ENCODE results near the gene SHISA3.

Gene SHISA3

DNA sequence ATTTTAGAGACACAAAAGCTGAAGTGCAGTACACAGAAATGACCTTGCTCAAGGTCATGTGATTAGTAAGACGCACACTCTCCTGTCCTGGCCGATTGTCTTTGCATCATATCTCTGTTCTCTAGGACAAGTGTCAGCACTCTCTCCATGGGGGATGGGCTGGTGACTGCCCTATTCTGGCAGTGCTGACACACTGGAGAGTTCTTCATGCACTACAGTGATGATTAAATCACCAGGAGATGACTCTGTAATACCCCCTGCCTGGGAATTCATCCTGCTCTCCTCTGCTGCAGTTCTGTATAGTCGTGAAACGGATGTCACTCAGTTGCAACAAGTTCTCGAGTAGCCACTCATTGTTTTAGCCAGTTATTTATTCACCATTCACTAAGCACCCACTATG, 5.3 kb upstream of the SHISA3 start:
- no peak for DNase-seq (ENCODE audit: low read depth, low spot score)

DNA sequence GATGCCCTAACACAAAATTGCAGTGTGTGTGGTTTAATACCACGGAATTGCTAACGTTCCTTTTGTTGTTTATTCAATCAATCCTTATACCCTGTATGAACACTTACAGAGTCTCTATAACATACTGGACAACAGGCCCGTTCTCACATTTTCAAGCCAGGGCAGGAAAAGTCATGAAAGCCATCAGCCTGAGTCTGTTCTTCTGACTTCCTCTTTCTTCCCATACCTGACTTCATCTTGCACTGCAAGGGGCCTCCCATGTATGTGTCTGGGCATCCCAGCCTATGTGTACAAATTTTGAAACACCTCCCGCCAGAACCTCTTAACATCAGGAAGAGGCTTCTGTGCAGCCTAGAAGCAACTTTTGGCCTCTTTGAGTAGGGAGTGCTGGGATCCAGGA, 4.9 kb upstream of the SHISA3 start:
- no peak for DNase-seq (ENCODE audit: low read depth, low spot score)

- no peak for DNase-seq (ENCODE audit: low read depth, low spot score)
Measured at GRCh38 chr4:42395595-42395994, 1.7 kb upstream of the SHISA3 start.

GRCh38 chr4:42396361-42396751, 932 bp upstream of the SHISA3 start:
- DNase-seq (ENCODE audit: low read depth, low spot score): no peak

GRCh38 chr4:42397635-42398170, 415 bp downstream of the SHISA3 start:
- no peak for DNase-seq (ENCODE audit: low read depth, low spot score)

- peak; percentile 71 for DNase-seq (ENCODE audit: low read depth, low spot score)
Measured at GRCh38 chr4:42398171-42398870, 1.0 kb downstream of the SHISA3 start.

GRCh38 chr4:42398871-42399331, 1.6 kb downstream of the SHISA3 start:
- no peak for DNase-seq (ENCODE audit: low read depth, low spot score)

GRCh38 chr4:42399393-42399792, 2.1 kb downstream of the SHISA3 start:
- peak; percentile 44 for DNase-seq (ENCODE audit: low read depth, low spot score)

- peak; percentile 27 for DNase-seq (ENCODE audit: low read depth, low spot score)
Measured at GRCh38 chr4:42401171-42401570, 3.9 kb downstream of the SHISA3 start.

- peak; percentile 16 for DNase-seq (ENCODE audit: low read depth, low spot score)
Measured at GRCh38 chr4:42404001-42404400, 6.7 kb downstream of the SHISA3 start.

GRCh38 chr4:42410446-42410845, 13.2 kb downstream of the SHISA3 start:
- DNase-seq (ENCODE audit: low read depth, low spot score): no peak

DNA sequence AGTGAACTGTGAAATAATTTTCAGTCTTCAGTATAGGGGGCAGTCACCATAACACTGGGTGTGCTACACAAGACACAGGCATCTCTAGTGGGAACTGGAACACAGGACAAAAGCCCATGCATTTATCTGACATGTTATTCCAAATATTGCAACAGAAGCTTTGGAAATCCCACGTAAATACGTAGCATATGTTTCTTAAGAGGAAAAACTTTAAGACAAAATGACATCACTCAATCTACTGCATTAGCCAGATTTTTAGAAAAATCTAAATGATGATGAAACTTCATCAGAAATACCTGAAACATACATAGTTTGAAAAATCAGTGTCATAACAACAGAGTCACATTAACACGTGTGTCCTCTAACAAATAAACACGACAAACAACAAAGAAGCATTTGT, 14.5 kb downstream of the SHISA3 start:
- DNase-seq (ENCODE audit: low read depth, low spot score): no peak

GRCh38 chr4:42412251-42412650, 15.0 kb downstream of the SHISA3 start:
- no peak for DNase-seq (ENCODE audit: low read depth, low spot score)

DNA sequence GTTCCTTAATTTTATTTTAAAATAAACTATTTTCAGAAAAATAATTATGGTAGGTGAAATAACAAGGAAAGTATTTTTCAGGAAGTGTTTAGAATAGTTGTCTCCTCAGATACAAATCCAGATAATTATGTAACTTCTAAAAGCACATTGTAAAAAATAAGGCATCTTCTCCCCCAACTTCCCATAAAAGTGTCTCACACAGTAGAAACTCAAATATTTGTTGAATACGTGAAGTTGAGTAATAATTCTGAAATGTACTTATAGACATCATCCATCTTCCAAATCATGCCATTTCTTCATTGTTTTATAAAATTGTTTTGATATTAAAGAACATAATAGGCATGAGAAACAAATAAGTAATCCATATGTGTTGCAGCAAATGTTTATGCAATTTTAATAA, 18.0 kb downstream of the SHISA3 start:
- no peak for DNase-seq (ENCODE audit: low read depth, low spot score)

- no peak for DNase-seq (ENCODE audit: low read depth, low spot score)
Measured at GRCh38 chr4:42416017-42416416, 18.7 kb downstream of the SHISA3 start.

DNA sequence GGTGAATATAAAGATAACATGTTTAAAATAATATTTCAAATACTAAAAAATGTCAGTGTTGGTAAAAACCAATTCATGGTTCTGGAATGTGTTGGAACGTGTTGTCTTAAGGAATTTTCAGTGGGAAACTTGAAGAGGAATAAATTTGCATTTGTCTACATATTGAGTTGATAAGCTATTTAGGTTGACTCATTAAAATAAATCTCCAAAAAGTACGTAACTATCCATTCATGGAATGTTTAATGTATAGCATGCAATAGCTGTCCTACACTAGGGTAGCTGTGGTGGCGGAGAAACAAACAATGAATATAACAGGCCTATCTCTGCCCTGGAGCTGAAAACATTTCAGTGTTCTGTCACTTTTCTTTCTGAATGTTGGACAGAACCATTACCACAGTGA, 20.3 kb downstream of the SHISA3 start:
- DNase-seq (ENCODE audit: low read depth, low spot score): no peak

DNA sequence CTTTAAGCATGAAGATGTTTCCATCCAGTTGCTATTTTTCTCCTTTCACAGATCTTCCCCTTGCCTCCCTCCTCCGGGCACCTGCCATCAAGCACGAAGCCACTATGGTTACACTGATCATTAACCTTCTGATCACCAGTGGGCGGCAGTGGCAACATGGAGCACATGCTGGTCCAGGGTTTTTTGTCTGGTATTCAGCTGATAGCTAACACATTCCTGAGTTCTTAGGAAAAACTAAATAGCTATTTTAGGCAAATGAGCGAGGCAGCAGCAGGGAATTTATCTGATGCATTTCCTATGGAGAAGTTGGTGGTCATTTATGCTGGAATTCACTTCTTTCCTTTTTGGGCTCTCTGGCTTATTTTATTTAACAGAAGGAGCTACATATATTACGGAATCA, 22.9 kb downstream of the SHISA3 start:
- no peak for DNase-seq (ENCODE audit: low read depth, low spot score)

GRCh38 chr4:42425146-42426065, 28.1 kb downstream of the SHISA3 start:
- DNase-seq (ENCODE audit: low read depth, low spot score): peak; percentile 17

DNA sequence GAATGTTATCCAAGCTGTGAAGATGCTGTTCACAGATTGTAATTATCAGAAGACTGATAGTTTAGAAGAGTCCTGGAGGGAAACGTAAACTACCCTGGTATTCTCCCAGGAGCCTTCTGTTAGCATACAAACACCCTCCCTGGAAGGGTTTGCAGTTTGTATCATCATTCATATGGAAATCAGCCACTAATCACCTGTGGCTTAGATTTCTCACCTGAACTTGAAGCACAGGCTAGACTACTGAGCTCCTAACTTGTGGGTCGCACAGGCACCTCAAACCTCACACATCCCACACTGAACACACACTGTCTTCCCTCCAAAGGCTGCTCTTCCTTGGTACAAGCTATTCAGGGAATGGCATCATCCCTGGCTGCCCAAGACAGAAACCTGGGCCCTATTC, 30.7 kb downstream of the SHISA3 start:
- DNase-seq (ENCODE audit: low read depth, low spot score): peak; percentile 9

DNA sequence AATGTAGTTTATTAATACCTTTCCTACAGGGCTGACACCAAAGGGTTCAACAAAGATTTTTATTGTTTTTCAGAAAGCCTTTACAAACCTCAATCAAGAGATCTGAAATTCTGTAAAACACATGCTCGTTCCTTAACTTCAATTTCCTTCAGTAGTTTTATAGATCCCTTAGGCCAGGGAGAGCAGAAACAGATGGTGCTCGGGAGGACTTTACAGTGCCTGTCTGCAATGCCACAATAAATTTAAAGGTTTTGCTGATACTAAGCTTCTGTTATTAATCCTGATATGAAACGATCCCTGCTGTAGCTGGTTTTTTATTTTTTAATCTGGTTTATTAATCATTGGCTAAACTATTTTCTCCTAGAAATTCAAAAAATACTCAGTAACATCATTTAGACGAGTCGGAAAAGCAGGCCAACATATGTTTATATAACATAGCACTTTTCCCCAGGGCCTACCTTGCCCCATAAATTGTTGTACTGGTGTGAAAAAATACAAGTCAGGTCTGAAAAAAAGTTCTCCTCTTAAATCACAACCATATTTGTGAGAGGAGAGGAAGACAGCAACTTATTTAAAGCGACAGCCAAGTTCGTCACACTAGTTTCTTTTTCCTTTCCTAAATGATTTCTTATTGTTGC, 39.8 kb downstream of the SHISA3 start:
- DNase-seq (ENCODE audit: low read depth, low spot score): no peak

GRCh38 chr4:42440083-42440482, 42.8 kb downstream of the SHISA3 start:
- DNase-seq (ENCODE audit: low read depth, low spot score): no peak

- DNase-seq (ENCODE audit: low read depth, low spot score): no peak
Measured at GRCh38 chr4:42442601-42443000, 45.3 kb downstream of the SHISA3 start.

Data from ELF-1 (cell line).